ENCODE results near the gene CTNNBL1.

DNA sequence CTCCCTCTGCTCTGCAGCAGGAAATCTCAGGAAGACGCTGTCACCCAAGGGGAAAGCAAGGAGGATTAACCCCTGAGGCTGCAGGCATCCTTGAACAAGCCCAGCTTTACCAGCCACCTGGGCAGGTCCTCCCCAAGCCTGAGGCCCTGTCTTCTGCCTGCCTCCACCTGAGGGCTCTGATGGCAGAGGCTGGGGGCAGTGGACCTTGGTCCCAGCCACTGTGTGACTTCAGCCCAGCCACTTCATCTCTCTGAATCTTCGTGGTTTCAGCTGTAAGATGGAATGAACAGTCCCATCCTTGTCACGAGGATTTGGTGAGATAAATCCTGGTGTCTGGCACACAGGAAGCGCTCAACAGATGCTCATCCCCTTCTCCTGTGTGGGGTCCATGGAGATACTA is 200.6 kb downstream of the CTNNBL1 start:
- TF ChIP-seq, protein P1, sequence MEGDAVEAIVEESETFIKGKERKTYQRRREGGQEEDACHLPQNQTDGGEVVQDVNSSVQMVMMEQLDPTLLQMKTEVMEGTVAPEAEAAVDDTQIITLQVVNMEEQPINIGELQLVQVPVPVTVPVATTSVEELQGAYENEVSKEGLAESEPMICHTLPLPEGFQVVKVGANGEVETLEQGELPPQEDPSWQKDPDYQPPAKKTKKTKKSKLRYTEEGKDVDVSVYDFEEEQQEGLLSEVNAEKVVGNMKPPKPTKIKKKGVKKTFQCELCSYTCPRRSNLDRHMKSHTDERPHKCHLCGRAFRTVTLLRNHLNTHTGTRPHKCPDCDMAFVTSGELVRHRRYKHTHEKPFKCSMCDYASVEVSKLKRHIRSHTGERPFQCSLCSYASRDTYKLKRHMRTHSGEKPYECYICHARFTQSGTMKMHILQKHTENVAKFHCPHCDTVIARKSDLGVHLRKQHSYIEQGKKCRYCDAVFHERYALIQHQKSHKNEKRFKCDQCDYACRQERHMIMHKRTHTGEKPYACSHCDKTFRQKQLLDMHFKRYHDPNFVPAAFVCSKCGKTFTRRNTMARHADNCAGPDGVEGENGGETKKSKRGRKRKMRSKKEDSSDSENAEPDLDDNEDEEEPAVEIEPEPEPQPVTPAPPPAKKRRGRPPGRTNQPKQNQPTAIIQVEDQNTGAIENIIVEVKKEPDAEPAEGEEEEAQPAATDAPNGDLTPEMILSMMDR (IDR thresholded peaks at IDR 0.05): no peak
- no peak for TF ChIP-seq EP300 (IDR thresholded peaks at IDR 0.05)
